SIG-M5 treated with dmso at 0.1 percent for 504 hours (cell line): Measurements from ENCODE around the gene ATAD3B.
"Not testable (repeated sequence)": the region's sequence is repeated elsewhere in the genome, so short reads cannot be mapped to it uniquely, and the experiment has no call there.

Experiments used
- DNase-seq: peaks from one replicate; lab custom pipeline; 2025; ENCODE audit not compliant: unreplicated experiment; lab: John Stamatoyannopoulos, UW

The ATAD3B gene

DNA sequence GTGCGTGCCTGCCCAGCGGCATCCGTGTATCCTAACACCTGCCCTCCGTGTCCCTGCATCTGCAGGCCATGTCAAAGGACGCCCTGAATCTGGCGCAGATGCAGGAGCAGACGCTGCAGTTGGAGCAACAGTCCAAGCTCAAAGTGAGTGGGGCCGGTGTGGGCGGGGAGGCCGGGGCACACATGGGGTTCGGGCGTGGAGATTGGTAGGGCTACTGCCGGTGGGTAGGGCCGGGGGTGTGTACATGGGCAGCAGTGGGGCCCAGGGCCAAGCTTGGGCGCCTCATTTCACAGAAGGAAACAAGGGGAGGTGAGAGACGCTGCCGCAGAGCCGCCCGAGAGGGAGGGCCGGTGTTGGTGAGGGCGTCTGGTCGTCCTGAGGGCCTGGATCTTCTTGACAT lies 20.9 kb upstream of the ATAD3B start:
- DNase-seq = not testable (repeated sequence)

DNA sequence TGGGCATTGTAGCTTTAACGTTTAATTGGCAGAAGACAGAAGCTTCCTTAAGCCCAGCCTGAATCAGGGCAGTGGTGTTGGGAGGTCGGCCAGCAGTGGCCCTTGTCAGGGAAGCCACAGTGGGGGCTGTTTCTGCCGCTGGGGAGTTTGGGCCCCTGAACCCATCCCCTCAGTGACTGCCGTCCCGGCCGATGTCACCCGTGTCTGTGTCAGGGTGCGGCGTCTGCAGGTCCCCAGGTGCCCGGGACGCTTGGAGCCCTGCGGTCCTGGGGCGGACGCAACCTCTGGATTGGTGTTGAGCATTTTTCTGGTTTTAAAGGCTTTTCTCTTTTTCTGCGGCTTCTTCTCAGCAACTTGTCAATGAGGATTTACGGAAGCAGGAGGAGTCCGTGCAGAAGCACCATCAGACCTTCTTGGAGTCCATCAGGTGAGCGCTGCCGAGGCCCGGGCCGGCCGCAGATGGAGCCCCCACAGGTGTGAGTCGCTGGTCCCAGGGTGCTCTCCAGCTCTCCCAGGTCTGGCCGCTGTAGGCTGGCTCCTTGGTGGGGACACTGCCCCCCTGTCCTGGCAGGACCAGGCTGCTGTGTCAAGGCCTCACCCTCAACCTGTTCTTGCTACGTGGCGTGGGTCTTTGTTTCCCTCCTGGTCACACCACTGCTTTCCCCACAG lies 19.7 kb upstream of the ATAD3B start:
- no peak for DNase-seq

DNA sequence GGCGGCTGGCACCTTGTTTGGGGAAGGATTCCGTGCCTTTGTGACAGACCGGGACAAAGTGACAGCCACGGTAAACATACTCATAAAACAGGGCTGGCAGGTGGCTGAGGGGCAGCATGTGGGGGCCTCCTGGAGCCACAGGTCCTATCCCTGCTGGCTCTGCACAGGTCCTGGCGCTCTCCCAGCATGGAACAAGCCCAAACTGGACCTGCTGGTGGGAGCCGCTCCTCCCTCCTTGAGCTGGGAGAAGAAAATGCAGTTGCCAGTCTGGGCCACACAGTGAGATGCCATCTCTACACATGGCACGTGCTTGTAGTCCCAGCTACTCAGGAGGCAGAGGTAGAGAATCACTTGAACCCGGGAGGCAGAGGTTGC lies 19.2 kb upstream of the ATAD3B start:
- not testable (repeated sequence) for DNase-seq

DNA sequence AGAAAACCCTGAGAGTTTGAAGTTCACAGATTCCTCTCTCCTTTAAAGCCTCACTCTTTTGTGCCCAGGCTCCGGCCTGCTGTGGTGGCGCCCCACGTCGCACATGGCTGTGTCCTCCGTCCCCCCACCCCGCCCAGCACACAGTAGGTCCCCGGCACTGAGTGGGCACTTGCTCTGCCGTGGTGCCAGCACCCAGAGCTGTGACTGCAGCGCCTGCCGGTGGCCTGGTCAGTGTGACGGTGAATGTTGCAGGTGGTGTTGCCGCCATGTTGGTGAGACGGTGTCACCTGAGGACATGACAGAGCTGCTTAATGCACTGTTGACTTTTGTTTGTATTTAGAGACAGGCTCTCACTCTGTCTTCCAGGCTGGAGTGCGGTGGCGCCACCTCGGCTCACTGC lies 18.7 kb upstream of the ATAD3B start:
- DNase-seq = no peak

DNA sequence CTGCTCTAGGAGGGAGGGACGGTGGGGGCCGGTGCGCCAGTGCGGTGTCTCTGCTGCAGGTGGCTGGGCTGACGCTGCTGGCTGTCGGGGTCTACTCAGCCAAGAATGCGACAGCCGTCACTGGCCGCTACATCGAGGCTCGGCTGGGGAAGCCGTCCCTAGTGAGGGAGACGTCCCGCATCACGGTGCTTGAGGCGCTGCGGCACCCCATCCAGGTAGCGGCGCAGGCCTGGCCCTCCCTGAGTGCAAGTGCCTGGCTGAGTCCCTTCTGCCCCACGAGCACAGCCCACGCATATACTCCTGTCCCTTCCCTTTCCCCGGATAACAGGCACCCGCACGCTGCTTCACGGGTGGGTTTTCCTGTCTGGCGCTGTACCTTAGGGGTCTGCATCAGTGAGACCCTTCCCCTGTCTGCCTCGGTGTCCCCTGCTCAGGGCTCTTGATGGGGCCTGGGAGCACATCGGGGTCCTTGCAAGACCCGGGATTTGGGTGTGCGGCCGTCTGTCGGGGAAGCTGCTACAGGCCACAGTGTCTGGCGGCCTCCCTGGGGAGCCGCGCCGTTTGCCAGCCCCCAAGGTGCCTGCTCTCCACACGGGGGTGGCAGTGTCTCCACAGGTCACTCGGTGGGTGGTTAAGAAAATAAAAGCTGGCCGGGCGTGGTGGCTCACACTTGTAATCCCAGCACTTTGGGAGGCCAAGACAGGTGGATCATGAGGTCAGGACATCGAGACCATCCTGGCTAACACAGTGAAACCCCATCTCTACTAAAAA lies 17.1 kb upstream of the ATAD3B start:
- DNase-seq = not testable (repeated sequence)

DNA sequence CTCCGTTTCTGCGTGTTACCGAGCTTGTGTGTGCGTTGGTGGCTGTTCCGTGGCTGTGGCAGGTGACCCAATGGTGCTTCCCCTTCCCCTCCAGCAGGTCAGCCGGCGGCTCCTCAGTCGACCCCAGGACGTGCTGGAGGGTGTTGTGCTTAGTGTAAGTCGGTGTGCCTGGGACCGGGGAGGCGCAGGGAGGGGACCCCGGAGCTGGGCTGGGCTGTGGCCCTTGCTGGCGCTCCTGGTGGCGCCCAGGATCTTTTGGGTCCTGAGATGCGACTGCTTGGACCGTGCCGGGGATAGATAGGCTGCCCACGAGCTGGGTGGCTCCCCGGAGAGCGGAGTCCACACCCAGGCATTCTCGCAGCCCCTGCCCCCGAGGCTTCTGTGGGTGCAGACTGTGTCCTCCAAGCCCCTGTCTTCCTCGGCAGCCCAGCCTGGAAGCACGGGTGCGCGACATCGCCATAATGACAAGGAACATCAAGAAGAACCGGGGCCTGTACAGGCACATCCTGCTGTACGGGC lies 16.1 kb upstream of the ATAD3B start:
- no peak for DNase-seq

DNA sequence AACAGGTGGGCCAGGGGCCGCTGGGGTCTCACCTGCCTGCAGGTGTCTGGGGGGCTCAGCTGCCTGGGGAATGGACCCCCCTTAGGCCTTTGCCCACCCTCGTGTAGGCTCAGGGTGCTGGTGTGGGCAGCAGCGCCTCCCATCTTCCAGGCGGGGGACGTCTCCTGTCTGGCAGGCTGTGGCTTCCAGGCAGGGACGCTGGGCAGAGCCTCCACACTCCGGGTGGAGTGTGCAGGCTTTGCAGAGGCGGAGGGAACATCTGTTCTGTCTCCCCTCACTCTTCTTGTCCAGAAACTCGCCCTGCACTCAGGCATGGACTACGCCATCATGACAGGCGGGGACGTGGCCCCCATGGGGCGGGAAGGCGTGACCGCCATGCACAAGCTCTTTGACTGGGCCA lies 15.6 kb upstream of the ATAD3B start:
- DNase-seq = not testable (repeated sequence)

DNA sequence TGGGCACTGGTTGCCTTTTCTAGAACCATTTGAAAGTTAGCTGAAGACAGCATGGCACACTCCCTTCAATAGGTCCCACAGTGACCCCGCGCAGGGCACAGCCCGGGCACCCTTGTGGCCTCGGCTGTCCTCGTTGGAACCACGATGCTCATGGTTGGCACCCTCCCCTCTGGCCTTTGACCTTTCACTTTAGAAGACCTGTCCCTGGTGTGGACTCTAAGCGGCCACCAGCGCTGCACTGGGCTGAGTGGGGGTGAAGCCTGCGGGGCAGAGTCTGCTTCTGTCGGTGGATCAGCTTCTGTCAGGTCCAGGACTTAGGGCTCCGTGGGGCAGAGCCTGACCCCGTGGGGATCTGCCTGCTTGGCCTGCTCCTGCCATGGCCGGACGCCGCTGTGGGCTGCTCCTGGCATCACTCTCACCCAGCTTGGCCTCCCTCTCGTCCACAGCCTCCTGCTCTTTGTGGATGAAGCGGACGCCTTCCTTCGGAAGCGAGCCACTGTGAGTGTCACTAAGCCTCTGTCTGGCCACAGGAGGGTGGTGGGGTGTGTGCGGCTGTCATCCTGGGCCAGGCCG lies 14.8 kb upstream of the ATAD3B start:
- DNase-seq = not testable (repeated sequence)

DNA sequence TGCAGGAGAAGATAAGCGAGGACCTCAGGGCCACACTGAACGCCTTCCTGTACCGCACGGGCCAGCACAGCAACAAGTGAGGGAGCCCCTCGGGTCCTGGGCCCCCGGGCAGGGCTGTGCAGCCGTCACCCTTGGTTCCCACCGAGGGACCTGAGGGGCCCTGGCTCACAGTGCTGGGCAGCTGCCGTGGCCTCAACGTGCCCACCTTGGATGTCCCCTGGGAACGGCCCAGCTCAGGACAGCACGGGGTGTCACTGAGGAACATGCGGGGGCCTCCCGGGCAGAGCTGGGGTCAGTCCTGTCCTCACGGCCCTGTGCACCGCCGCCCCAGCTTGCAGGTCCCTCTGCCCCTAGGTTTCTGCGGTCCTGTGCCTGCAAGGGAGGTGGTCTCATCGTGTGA lies 12.4 kb upstream of the ATAD3B start:
- not testable (repeated sequence) for DNase-seq

DNA sequence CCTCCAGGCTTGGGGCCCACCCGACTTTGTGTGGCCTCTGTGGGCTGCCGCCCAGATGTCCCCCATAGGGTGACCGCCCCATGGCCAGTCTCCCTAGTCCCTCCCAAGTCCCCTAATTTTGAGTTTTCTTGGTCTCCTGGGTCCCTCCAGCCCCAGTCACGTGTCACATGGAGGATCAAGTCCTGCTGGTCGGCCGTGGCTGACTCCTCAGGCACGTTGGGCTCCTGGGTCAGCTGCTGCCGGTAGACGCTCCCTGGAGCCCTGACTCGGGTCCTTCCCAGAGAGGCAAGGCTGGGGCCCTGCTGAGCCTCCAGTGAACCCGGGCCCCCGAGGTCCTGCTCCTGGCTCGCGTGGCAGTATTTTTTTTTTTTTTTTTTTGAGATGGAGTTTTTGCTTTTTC lies 11.9 kb upstream of the ATAD3B start:
- not testable (repeated sequence) for DNase-seq

DNA sequence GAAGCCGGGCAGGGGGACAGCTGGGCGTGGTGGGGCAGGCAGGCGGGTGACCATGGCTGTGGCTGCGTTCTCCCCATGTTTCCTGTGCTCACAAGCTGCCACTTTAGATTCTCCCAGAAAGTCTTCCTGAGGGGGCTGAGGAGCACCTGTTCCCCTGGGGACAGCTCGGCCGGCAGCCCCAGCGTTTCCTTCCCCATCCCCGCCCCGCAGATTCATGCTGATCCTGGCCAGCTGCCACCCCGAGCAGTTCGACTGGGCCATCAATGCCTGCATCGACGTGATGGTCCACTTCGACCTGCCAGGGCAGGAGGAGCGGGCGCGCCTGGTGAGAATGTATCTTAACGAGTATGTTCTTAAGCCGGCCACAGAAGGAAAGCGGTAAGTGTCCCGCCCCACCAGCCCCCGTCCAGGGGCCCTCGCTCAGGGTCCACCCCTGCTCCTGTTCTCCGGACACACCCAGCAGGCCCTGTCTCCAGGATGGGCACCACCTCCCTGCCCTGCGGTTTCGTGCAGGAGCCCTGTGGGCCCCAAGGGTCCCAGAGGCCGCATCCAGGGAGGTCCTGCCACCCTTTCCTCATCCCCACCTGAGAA lies 10.9 kb upstream of the ATAD3B start:
- DNase-seq = no peak

DNA sequence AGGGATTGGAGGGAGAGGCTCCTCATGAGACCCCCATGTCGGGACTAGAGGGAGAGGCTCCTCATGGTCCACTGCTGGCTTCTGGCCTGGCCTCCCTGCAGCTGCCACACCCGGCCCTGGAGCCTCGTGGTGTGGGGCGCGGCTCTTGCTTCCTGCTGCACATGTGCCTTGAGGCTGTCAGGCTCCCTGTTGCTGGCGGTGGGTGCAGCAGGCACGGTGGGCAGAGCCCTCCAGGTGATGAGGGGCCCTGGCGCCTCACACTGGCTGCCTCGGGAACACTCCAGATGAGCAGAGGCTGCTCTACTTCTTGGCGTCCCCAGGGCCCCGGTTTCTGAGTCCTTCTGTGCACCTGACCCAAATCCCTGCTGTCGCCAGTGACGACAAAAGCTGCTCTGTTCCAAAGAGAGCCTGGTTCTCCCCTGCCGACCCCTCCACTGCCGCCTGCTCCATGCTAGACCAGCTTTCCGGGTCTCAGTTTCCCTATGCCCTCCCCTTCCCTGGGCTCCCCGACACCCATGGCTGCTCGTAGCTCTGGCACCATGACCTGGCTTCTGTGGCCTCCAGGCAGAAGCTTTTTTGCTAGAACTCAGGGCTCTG lies 9.7 kb upstream of the ATAD3B start:
- DNase-seq = no peak

DNA sequence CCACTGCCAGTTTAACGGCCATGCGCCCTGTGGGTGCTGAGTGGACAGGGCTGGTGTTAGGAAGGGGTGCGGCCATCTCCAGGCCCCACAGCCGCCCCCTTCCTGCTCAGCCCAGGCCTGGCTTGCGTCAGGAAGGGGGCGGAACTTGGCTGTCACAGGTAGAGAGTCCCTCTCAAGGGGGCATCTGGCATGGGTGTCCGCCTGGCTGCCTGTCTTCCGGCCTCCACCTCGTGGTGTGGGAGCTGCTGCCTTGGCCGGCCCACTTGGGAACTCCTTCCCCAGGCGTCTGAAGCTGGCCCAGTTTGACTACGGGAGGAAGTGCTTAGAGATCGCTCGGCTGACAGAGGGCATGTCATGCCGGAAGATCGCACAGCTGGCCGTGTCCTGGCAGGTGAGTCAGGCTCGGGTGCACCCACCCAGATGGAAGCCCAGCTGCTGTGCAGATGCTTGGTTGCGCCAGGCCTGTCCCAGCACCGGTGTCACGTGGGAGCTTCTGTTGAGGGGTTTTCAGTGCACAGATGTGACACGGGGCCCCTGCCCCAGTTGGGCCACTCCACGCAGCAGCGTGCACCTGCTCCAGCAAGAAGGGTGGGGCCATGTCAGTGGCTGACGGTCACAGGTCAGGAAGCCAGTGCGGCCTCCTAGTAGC lies 9.1 kb upstream of the ATAD3B start:
- DNase-seq = no peak

DNA sequence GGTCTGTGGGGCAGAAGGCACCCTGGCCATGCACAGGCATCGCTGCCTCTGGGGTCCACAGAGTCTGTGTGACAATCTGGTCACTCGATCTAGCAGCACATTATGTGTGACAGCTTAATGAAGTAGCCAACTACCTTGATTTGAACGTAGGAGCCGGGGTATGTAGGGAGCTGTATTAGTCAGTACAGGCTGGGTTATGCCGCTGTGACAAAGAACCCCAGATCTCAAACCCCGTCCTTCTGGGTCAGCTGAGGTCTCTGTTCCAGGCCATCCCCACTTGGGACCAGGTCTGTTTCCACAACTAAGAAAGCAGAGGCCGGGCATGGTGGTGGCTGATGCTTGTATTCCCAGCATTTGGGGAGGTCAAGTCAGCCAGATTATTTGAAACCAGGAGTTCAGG lies 8.3 kb upstream of the ATAD3B start:
- no peak for DNase-seq

DNA sequence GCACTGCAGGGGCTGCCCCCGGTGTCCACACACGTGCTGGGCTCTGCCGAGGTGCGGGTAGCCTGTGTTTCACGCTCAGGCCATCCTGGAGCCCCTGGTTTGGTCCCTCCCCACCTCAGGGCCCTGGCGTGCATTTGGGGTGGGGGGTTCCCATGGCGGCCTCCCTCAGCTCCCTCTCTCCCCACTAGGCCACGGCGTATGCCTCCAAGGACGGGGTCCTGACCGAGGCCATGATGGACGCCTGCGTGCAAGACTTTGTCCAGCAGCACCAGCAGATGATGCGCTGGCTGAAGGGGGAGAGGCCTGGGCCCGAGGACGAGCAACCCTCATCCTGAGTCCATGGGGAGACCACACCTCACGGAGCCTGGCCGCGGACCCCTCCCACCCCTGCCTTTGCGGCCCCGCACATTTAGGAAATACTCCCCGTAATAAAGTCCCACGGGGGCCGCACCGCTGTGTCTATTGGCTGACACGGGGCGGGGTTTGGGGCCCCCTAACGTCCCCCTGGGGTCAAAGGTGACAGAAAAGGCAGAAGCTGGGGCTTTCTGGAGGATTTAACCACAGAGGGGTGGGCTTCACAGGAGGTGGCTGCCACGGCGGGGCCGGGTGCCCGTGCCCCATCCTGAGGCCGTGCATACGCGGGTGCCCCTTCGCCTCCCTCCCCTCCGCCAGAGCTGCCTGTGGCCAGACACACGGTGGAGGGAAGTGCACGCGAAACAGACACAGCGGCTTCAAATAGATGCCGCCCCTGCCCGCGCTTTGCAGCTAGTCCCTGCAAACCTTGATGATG lies 3.2 kb upstream of the ATAD3B start:
- DNase-seq = not testable (repeated sequence)

DNA sequence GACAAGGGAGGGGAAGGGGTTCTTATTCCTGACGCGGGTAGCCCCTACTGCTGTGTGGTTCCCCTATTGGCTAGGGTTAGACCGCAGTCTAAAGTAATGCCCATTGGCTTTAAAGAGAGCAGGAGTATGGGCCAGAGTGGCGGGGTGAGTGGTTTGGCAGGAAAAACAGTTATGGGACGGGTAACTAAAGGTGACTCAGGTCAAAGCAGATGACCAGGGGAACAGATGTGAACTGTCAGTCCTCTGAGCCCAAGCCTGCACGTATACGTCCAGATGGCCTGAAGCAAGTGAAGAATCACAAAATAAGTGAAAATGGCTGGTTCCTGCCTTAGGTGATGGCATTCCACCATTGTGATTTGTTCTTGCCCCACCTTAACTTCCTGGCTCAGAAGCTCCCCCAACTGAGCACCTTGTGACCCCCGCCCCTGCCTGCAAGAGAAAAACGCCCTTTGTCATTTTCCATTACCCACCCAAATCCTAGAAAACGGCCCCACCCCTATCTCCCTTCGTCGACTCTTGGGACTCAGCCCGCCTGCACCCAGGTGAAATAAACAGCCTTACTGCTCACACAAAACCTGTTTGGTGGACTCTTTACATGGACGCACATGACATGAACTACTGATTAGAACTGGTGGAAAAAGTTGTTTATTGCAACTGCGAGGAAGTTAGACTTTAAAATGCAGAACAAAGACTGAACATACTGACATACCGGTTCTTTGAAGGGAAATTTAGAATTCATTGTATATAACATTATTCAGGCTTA lies 758 bp upstream of the ATAD3B start:
- peak; percentile 17 for DNase-seq

DNA sequence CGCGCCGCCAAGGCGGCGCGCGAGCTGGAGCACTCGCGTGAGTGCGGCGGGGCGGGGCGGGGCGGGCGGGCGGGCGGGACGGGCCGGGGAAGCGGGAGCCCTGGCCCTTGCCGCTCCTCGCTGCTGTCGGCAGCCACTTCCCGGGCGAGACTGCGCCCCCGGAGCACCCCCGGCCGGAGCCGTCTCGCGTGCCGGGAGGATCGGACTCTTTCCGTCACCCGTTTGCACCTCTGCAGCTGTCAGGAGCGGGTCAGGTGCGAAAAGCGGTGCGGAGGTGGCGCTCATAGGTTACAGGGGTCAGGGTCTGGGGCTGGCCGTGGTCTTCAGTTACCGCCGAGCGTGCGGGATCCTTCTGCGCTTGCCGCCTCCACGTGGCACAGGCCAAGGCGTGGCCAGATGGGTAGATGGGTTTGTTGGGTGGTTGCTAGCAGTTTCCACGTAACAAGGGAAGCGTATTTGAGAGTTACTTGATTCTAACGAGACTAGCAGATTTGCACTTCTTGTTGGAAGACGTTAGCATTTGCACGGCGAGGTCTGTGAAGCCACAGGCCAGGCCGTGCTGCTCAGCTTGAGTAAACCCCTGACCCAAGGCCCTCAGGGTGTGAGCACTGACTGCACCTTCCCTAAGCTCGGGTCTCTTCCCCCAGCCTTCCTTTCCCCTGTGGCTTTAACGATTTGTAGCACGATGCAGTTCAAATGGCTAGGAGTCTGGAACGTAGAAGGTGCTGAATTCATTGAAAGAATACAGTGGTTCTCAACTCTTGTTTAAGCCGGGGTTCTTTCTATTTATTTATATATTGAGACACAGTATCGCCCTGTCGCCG lies 700 bp downstream of the ATAD3B start:
- not testable (repeated sequence) for DNase-seq

DNA sequence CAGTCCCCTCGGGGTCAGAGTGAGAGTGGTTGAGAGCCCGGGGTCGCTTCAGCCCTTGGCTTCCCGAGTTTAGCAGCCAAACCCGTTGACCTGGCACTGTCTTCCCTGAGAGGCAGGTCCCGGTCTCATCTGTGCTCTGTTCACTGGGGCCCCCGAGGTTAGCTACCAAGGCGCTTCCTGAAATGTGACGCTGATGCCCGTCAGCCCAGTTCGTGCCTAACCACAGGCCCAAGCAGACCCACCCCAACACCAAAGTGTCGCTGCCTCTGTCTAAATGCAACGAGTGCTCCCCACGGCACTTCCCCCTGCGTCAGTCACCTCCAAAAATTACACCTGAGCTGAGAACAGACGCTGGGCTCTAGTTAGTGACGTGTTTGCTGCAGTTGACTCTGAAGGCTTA lies 4.4 kb downstream of the ATAD3B start:
- not testable (repeated sequence) for DNase-seq
